HG03571 (cell line): ENCODE results near the gene LKAAEAR1.

Experiments used
- ATAC-seq: cut with Tn5 transposase; IDR thresholded peaks from one replicate; pipeline ENCODE4 v1.9.1; 2021; ENCODE audit not compliant: unreplicated experiment

Gene LKAAEAR1

GRCh38 chr20:64068386-64069208, 15.6 kb downstream of the LKAAEAR1 start:
- no peak for ATAC-seq

- ATAC-seq, result no peak
These were observed 16.4 kb downstream of the LKAAEAR1 start for GRCh38 chr20:64067733-64068307.

GRCh38 chr20:64067005-64067632, 17.1 kb downstream of the LKAAEAR1 start:
- no peak for ATAC-seq

- ATAC-seq, result no peak
These were observed 18.2 kb downstream of the LKAAEAR1 start for GRCh38 chr20:64065974-64066343.

- ATAC-seq, result no peak
These were observed 18.9 kb downstream of the LKAAEAR1 start for GRCh38 chr20:64065062-64065973.

- no peak for ATAC-seq
These were observed 20.0 kb downstream of the LKAAEAR1 start for GRCh38 chr20:64064145-64064698.

- ATAC-seq, result no peak
These were observed 20.6 kb downstream of the LKAAEAR1 start for GRCh38 chr20:64063389-64064144.

- peak; percentile 59 for ATAC-seq
These were observed 21.4 kb downstream of the LKAAEAR1 start, which contains the start of gene TCEA2 for GRCh38 chr20:64062596-64063388. TSS of gene TCEA2 (plus strand) at chr20:64063198. CDS start at chr20:64063313, 115 bp downstream.

- no peak for ATAC-seq
These were observed 22.0 kb downstream of the LKAAEAR1 start for GRCh38 chr20:64062276-64062595.

GRCh38 chr20:64058536-64058935, 25.7 kb downstream of the LKAAEAR1 start:
- ATAC-seq, result no peak

- ATAC-seq, result no peak
These were observed 26.3 kb downstream of the LKAAEAR1 start for GRCh38 chr20:64057628-64058498.

GRCh38 chr20:64056889-64057627, 27.1 kb downstream of the LKAAEAR1 start:
- ATAC-seq, result no peak

- no peak for ATAC-seq
These were observed 27.6 kb downstream of the LKAAEAR1 start for GRCh38 chr20:64056639-64056888.

GRCh38 chr20:64055893-64056638, 28.1 kb downstream of the LKAAEAR1 start:
- ATAC-seq, result no peak

- no peak for ATAC-seq
These were observed 28.8 kb downstream of the LKAAEAR1 start for GRCh38 chr20:64055396-64055892.

GRCh38 chr20:64053841-64054661, 30.1 kb downstream of the LKAAEAR1 start:
- no peak for ATAC-seq
